PC-9 (cell line): Measurements from ENCODE around the gene RPA3. TPM values are rescaled to one million over a fixed set of nuclear protein-coding genes. Genes with fewer than 3 reads are reported as not detected.

Source experiments
- BruUV-seq: library from RNA; stranded (reverse); fragments of 400-500 nt; replicated peaks from 2 replicates; lab custom pipeline; 2021; lab: Mats Ljungman, UMichigan
- CTCF ChIA-PET: fragments of 300-600 bp; sonication (Branson Sonifier 250); formaldehyde crosslinking; loops from one replicate; lab custom pipeline; 2022; ENCODE audit warnings: antibody characterized with exemption; lab: Charles Lee
- POLR2A ChIA-PET: fragments of 300-600 bp; sonication (Branson Sonifier 250); formaldehyde crosslinking; loops from one replicate; lab custom pipeline; 2022; ENCODE audit warnings: antibody characterized with exemption; ENCODE audit not compliant: unreplicated experiment; lab: Charles Lee
- DNase-seq, 2 experiments: peaks; one replicate each; pipeline versions ENCODE4 v3.0.0 to v3.0.0-alpha.2; 2015 to 2022; ENCODE audit warnings: mixed read lengths in 1 of 2
- H2AFZ ChIP-seq: fragments of 200-600 bp; sonication (generic); 2 replicates; pipeline ENCODE4 v1.8.1; 2017; ENCODE audit warnings: antibody characterized with exemption
- H3F3A ChIP-seq: fragments of 200-600 bp; sonication (generic); 2 replicates; pipeline ENCODE4 v1.8.1; 2017; ENCODE audit warnings: antibody characterized with exemption, mild to moderate bottlenecking, low read depth; ENCODE audit not compliant: insufficient read depth
- H3K27ac ChIP-seq: fragments of 200-600 bp; sonication (generic); 2 replicates; pipeline ENCODE4 v1.6.1; 2016; ENCODE audit warnings: mixed run types
- H3K27me3 ChIP-seq: fragments of 200-600 bp; sonication (generic); 2 replicates; pipeline ENCODE4 v1.6.1; 2016; ENCODE audit warnings: low read depth, mixed run types; ENCODE audit not compliant: insufficient read depth
- H3K36me3 ChIP-seq: fragments of 200-600 bp; sonication (generic); 2 replicates; pipeline ENCODE4 v1.6.1; 2016; ENCODE audit warnings: low read depth, mixed run types
- H3K4me1 ChIP-seq: fragments of 200-600 bp; sonication (generic); replicated peaks from 2 replicates; pipeline ENCODE4 v1.6.1; 2016; ENCODE audit warnings: mixed run types; ENCODE audit not compliant: insufficient read depth
- H3K4me2 ChIP-seq: fragments of 200-600 bp; sonication (generic); 2 replicates; pipeline ENCODE4 v1.6.1; 2017; ENCODE audit warnings: mixed run types
- H3K4me3 ChIP-seq: fragments of 200-600 bp; sonication (generic); 2 replicates; pipeline ENCODE4 v1.6.1; 2016; ENCODE audit warnings: mixed run types
- H3K79me2 ChIP-seq: fragments of 200-600 bp; sonication (generic); 2 replicates; pipeline ENCODE4 v1.6.1; 2017; ENCODE audit warnings: low read depth, mixed run types
- H3K9me2 ChIP-seq: fragments of 200-600 bp; sonication (generic); 2 replicates; pipeline ENCODE4 v1.8.1; 2017; ENCODE audit warnings: mild to moderate bottlenecking; ENCODE audit not compliant: insufficient read depth
- H3K9me3 ChIP-seq: fragments of 200-600 bp; sonication (generic); 2 replicates; pipeline ENCODE4 v1.8.1; 2016; ENCODE audit warnings: low read depth; ENCODE audit not compliant: insufficient read depth
- H4K20me1 ChIP-seq: fragments of 200-600 bp; sonication (generic); 2 replicates; pipeline ENCODE4 v1.8.1; 2017; ENCODE audit not compliant: insufficient read depth
- CTCF ChIP-seq: fragments of 200-600 bp; sonication (generic); conservative IDR thresholded peaks from 2 replicates; pipeline ENCODE4 v1.6.1; 2017; ENCODE audit warnings: mixed run types, antibody characterized with exemption, mild to moderate bottlenecking, moderate library complexity
- EZH2 ChIP-seq: fragments of 200-600 bp; sonication (generic); IDR thresholded peaks from 2 replicates; pipeline ENCODE4 v1.8.0; 2017; ENCODE audit warnings: antibody characterized with exemption, low read depth
- intact Hi-C: fragments of 100-400 bp; cut with micrococcal nuclease; formaldehyde crosslinking; loops from one replicate; pipeline ENCODE4 v1.10.0; 2022; ENCODE audit not compliant: unreplicated experiment
- total RNA-seq: library from RNA; stranded (reverse); gene quantifications from 2 replicates; pipeline ENCODE4 v1.2.3, GENCODE V29; 2021

The RPA3 gene
- total RNA-seq, 1 experiment from 2014 or later: 166 TPM

GRCh38 chr7:7740037-7740355 is 21.6 kb upstream of the RPA3 start:
- H4K20me1 ChIP-seq: no peaks in the 10 kb centered on the region; the same call in 1 of the 2 replicates
- ChIA-PET POLR2A (no interaction called here), CTCF (no interaction called here)
- no peaks in the 10 kb centered on the region for H3K36me3 ChIP-seq
- no peaks in the 10 kb centered on the region; the same call in 1 of the 2 replicates for H3F3A ChIP-seq
- H3K4me3 ChIP-seq: no peak overlapping the region
- H3K79me2 ChIP-seq: no peaks in the 10 kb centered on the region
- peaks cover 14% of the 10 kb centered on the region for H3K4me1 ChIP-seq
- H3K4me2 ChIP-seq: no peak overlapping the region
- H3K9me2 ChIP-seq: no peaks in the 10 kb centered on the region
- H3K27me3 ChIP-seq: no peaks in the 10 kb centered on the region
- no peak overlapping the region for H3K27ac ChIP-seq
- no peak overlapping the region for H2AFZ ChIP-seq
- no peak for TF ChIP-seq EZH2
- no peak for TF ChIP-seq CTCF
- H3K9me3 ChIP-seq: no peaks in the 10 kb centered on the region
- BruUV-seq: no TSS peak
- intact Hi-C loops: no loop called here
- no peak for DNase-seq

GRCh38 chr7:7739204-7740036 is 21.0 kb upstream of the RPA3 start:
- Histone ChIP-seq H4K20me1 (no peaks in the 10 kb centered on the region), H3K9me2 (no peaks in the 10 kb centered on the region), H3K4me1 (peaks cover 14% of the 10 kb centered on the region), H3F3A (no peaks in the 10 kb centered on the region; the same call in 1 of the 2 replicates), H3K4me2 (no peak overlapping the region), H3K36me3 (no peaks in the 10 kb centered on the region), H3K79me2 (no peaks in the 10 kb centered on the region), H3K9me3 (no peaks in the 10 kb centered on the region), H2AFZ (no peak overlapping the region), H3K4me3 (no peak overlapping the region), H3K27ac (no peak overlapping the region), H3K27me3 (no peaks in the 10 kb centered on the region)
- intact Hi-C loops: no loop called here
- no TSS peak for BruUV-seq
- ChIA-PET CTCF (no interaction called here), POLR2A (interaction anchor here (0.5 kb wide), 1 partner anchor 11 kb away, joined by 6 read pairs; no protein-coding TSS in a partner anchor)
- DNase-seq: no peak
- TF ChIP-seq CTCF: no peak
- TF ChIP-seq EZH2: no peak

GRCh38 chr7:7738622-7739021 is 20.2 kb upstream of the RPA3 start:
- peaks cover 14% of the 10 kb centered on the region for H3K4me1 ChIP-seq
- POLR2A ChIA-PET: interaction anchor here (0.5 kb wide), 1 partner anchor 12 kb away, joined by 6 read pairs; no protein-coding TSS in a partner anchor
- H4K20me1 ChIP-seq: no peaks in the 10 kb centered on the region
- H3K79me2 ChIP-seq: no peaks in the 10 kb centered on the region
- H3K4me2 ChIP-seq: no peak overlapping the region
- BruUV-seq: no TSS peak
- CTCF ChIA-PET: no interaction called here
- no peaks in the 10 kb centered on the region for H3K27me3 ChIP-seq
- H3K4me3 ChIP-seq: no peak overlapping the region
- no peaks in the 10 kb centered on the region; the same call in 1 of the 2 replicates for H3F3A ChIP-seq
- H3K9me2 ChIP-seq: no peaks in the 10 kb centered on the region
- H3K36me3 ChIP-seq: no peaks in the 10 kb centered on the region
- no peak for DNase-seq
- intact Hi-C loops: no loop called here
- no peak for TF ChIP-seq EZH2
- TF ChIP-seq CTCF: no peak
- H2AFZ ChIP-seq: no peak overlapping the region
- H3K27ac ChIP-seq: no peak overlapping the region
- H3K9me3 ChIP-seq: no peaks in the 10 kb centered on the region
